IMR-90 (cell line): ENCODE data around the gene SCRG1. TPM values are rescaled to one million over a fixed set of nuclear protein-coding genes. Genes with fewer than 3 reads are reported as not detected.

ENCODE experiments used
- ATAC-seq: fragments of 200-7000 bp; cut with Tn5 transposase; 2 replicates; pipeline ENCODE4 v1.9.1; 2020; ENCODE audit warnings: low read depth, mild to moderate bottlenecking, moderate library complexity
- BruUV-seq: library from RNA; stranded (reverse); fragments of 400-500 nt; replicated peaks from 2 replicates; lab custom pipeline; 2021; lab: Mats Ljungman, UMichigan
- CTCF ChIA-PET: fragments of 300-600 bp; formaldehyde crosslinking; extraction: SDS; loops from one replicate; lab custom pipeline; 2021; ENCODE audit warnings: antibody characterized with exemption; lab: Yijun Ruan, JAX
- POLR2A ChIA-PET: fragments of 300-600 bp; sonication (Branson Sonifier 250); formaldehyde crosslinking; loops from one replicate; lab custom pipeline; 2022; ENCODE audit warnings: antibody characterized with exemption; ENCODE audit not compliant: unreplicated experiment; lab: Charles Lee
- DNase-seq: peaks from one replicate; pipeline ENCODE4 v3.0.0; 2013
- H2AFZ ChIP-seq: replicated peaks from 2 replicates; pipeline ENCODE3; 2013; ENCODE audit warnings: low read length, mild to moderate bottlenecking; ENCODE audit not compliant: poor library complexity
- H2AK5ac ChIP-seq: 2 replicates; pipeline ENCODE4 v1.6.1; 2013; ENCODE audit warnings: low read depth, low read length, inconsistent platforms
- H2AK9ac ChIP-seq: replicated peaks from 2 replicates; pipeline ENCODE3; 2013; ENCODE audit warnings: mild to moderate bottlenecking, low read depth, low read length, moderate library complexity; ENCODE audit not compliant: poor library complexity
- H2BK120ac ChIP-seq: 2 replicates; pipeline ENCODE4 v1.6.1; 2013; ENCODE audit warnings: low read depth, low read length, inconsistent platforms
- H2BK15ac ChIP-seq: 3 replicates; pipeline ENCODE4 v1.6.1; 2013; ENCODE audit warnings: low read depth, low read length, inconsistent platforms
- H2BK20ac ChIP-seq: 2 replicates; pipeline ENCODE4 v1.6.1; 2013; ENCODE audit warnings: low read depth, mild to moderate bottlenecking, inconsistent platforms, low read length, moderate library complexity
- H2BK5ac ChIP-seq: 2 replicates; pipeline ENCODE4 v1.6.1; 2013; ENCODE audit warnings: mild to moderate bottlenecking, low read depth, low read length, inconsistent platforms; ENCODE audit not compliant: poor library complexity, severe bottlenecking
- H3K14ac ChIP-seq: replicated peaks from 2 replicates; pipeline ENCODE4 v1.6.1; 2013; ENCODE audit warnings: low read depth, low read length, inconsistent platforms
- H3K18ac ChIP-seq: 2 replicates; pipeline ENCODE4 v1.6.1; 2013; ENCODE audit warnings: low read depth, low read length, control low read depth
- H3K23ac ChIP-seq: 2 replicates; pipeline ENCODE4 v1.6.1; 2013; ENCODE audit warnings: low read depth, low read length, inconsistent platforms
- H3K27ac ChIP-seq: 2 replicates; pipeline ENCODE4 v1.5.1; 2013; ENCODE audit warnings: mild to moderate bottlenecking, control low read depth, low read length; ENCODE audit not compliant: insufficient read depth
- H3K27me3 ChIP-seq: 2 replicates; pipeline ENCODE4 v1.6.1; 2013; ENCODE audit warnings: low read length; ENCODE audit not compliant: control insufficient read depth, insufficient read depth
- H3K36me3 ChIP-seq: 2 replicates; pipeline ENCODE4 v1.6.1; 2013; ENCODE audit warnings: low read length, mixed read lengths; ENCODE audit not compliant: control insufficient read depth, insufficient read depth
- H3K4ac ChIP-seq: 2 replicates; pipeline ENCODE4 v1.6.1; 2013; ENCODE audit warnings: low read depth, low read length, inconsistent platforms
- H3K4me1 ChIP-seq: 2 replicates; pipeline ENCODE4 v1.6.1; 2013; ENCODE audit warnings: low read length, mixed read lengths; ENCODE audit not compliant: control insufficient read depth, insufficient read depth
- H3K4me2 ChIP-seq: 2 replicates; pipeline ENCODE4 v1.6.1; 2013; ENCODE audit warnings: low read depth, mild to moderate bottlenecking, control low read depth, low read length, moderate library complexity
- H3K4me3 ChIP-seq: 2 replicates; pipeline ENCODE4 v1.5.1; 2013; ENCODE audit warnings: low read depth, mild to moderate bottlenecking, control low read depth, low read length, moderate library complexity; ENCODE audit not compliant: insufficient read depth
- H3K56ac ChIP-seq: 2 replicates; pipeline ENCODE4 v1.6.1; 2013; ENCODE audit warnings: low read length, inconsistent platforms; ENCODE audit not compliant: insufficient read depth; ENCODE audit errors: extremely low read depth
- H3K79me1 ChIP-seq, 2 experiments: 2 replicates each; pipeline ENCODE4 v1.6.1; 2013; ENCODE audit warnings: low read length in 2 of 2, inconsistent platforms in 1 of 2, low read depth in 1 of 2
- H3K9ac ChIP-seq: 2 replicates; pipeline ENCODE4 v1.6.1; 2013; ENCODE audit warnings: low read depth, low read length, control low read depth
- H3K9me1 ChIP-seq: 2 replicates; pipeline ENCODE4 v1.6.1; 2013; ENCODE audit warnings: low read length, inconsistent platforms; ENCODE audit not compliant: insufficient read depth
- H3K9me3 ChIP-seq: 2 replicates; pipeline ENCODE4 v1.6.1; 2013; ENCODE audit warnings: low read length; ENCODE audit not compliant: control insufficient read depth, insufficient read depth
- H4K20me1 ChIP-seq: 2 replicates; pipeline ENCODE4 v1.6.1; 2013; ENCODE audit warnings: low read length, inconsistent platforms; ENCODE audit not compliant: insufficient read depth
- H4K5ac ChIP-seq: 2 replicates; pipeline ENCODE4 v1.6.1; 2013; ENCODE audit warnings: mild to moderate bottlenecking, low read depth, low read length, control low read depth
- H4K8ac ChIP-seq, 2 experiments: 2 replicates each; pipeline ENCODE4 v1.6.1; 2013; ENCODE audit warnings: low read depth in 2 of 2, low read length in 2 of 2, control low read depth in 1 of 2, inconsistent platforms in 1 of 2
- H4K91ac ChIP-seq: 2 replicates; pipeline ENCODE4 v1.6.1; 2013; ENCODE audit warnings: low read depth, low read length, inconsistent platforms; ENCODE audit not compliant: insufficient read depth
- ELK1 ChIP-seq: fragments of 150-350 bp; IDR thresholded peaks from 2 replicates; pipeline ENCODE4 v1.6.1; 2016; ENCODE audit warnings: low read depth, mild to moderate bottlenecking, low read length, moderate library complexity, borderline replicate concordance
- MAFK ChIP-seq: IDR thresholded peaks from 2 replicates; pipeline ENCODE4 v1.6.1; 2012; ENCODE audit warnings: low read depth, low read length, improper control_type of control experiment
- WGBS, 2 experiments: methylation state at CpG; one replicate each; pipeline versions ENCODE4 v1.1.5 to v1.1.7; 2013; ENCODE audit warnings: missing lambda C conversion rate in 2 of 2; ENCODE audit not compliant: insufficient read length in 1 of 2; ENCODE audit errors: extremely low coverage in 2 of 2; 5-methylcytosine and 5-hydroxymethylcytosine counted together
- dilution Hi-C: fragments of 300-500 bp; cut with HindIII; formaldehyde crosslinking; loops from one replicate; pipeline ENCODE4 v1.14.3; 2018; ENCODE audit warnings: low sequenced_read_pairs; ENCODE audit not compliant: unreplicated experiment
- in situ Hi-C: fragments of 300-500 bp; cut with MboI; formaldehyde crosslinking; loops from 3 replicates; pipeline ENCODE4 v1.14.3; 2019; ENCODE audit warnings: low sequenced_read_pairs, inconsistent platforms, mixed read lengths
- intact Hi-C: fragments of 100-400 bp; cut with micrococcal nuclease; formaldehyde crosslinking; loops from 2 replicates; pipeline ENCODE4 v1.10.0; 2022
- polyA plus RNA-seq, 3 experiments: library from polyadenylated mRNA; depleted of rRNA; stranded (reverse); fragments of >200 nt; gene quantifications; 2 replicates each; pipeline ENCODE4 v1.2.3, GENCODE V29; 2012; ENCODE audit warnings: low replicate concordance in 1 of 3
- total RNA-seq: library from RNA; depleted of rRNA; stranded (reverse); fragments of >200 nt; gene quantifications from 2 replicates; pipeline ENCODE4 v1.2.3, GENCODE V29; 2012

The SCRG1 gene
- total and polyA plus RNA-seq, 2 of the 4 experiments (the other 2 are of a cell fraction), result under 0.01 to 0.22 TPM

GRCh38 chr4:173374588-173374987, 24.3 kb downstream of the SCRG1 start:
- Histone ChIP-seq H3K56ac (no peak overlapping the region), H4K8ac (no peak overlapping the region), H2BK20ac (no peak overlapping the region), H3K4me3 (no peak overlapping the region), H2AK5ac (no peak overlapping the region), H3K9me1 (no peaks in the 10 kb centered on the region), H3K9me3 (no peaks in the 10 kb centered on the region), H3K4ac (no peak overlapping the region), H3K4me1 (no peaks in the 10 kb centered on the region), H2AK9ac (no peak overlapping the region), H3K27me3 (no peaks in the 10 kb centered on the region), H2BK120ac (no peak overlapping the region), H3K36me3 (peaks cover 3% of the 10 kb centered on the region; the same call in 1 of the 2 replicates), H3K23ac (no peak overlapping the region), H3K79me1 (peaks cover 6 to 13% of the 10 kb centered on the region in 2 experiments), H2BK15ac (no peak overlapping the region), H3K18ac (no peak overlapping the region), H4K5ac (no peak overlapping the region), H3K14ac (no peak overlapping the region), H4K91ac (no peak overlapping the region), H4K20me1 (no peaks in the 10 kb centered on the region), H3K4me2 (no peak overlapping the region), H2BK5ac (no peak overlapping the region), H3K9ac (no peak overlapping the region), H2AFZ (no peak overlapping the region), H3K27ac (no peak overlapping the region)
- in situ Hi-C loops (no loop called here), intact Hi-C loops (loop anchor here (5.0 kb wide), 1 partner anchor 908 kb away; the partner anchor contains the start of genes CEP44 and FBXO8), dilution Hi-C loops (no loop called here)
- DNase-seq (no peak), ATAC-seq (no peak)
- TF ChIP-seq ELK1 (no peak), MAFK (peak; percentile 81)
- BruUV-seq, result no TSS peak
- ChIA-PET POLR2A (interaction anchor here (1.0 kb wide), 1 partner anchor 40 kb away, joined by 3 read pairs; the partner anchor contains the start of gene HMGB2), CTCF (interaction anchor here (0.8 kb wide), 1 partner anchor 16 kb away, joined by 3 read pairs; no protein-coding TSS in a partner anchor)
- no CpG with 5 or more reads among the region's 2 CpGs for WGBS, 2 experiments
